Fibroblast of the conjunctiva (primary cell): ENCODE measurements around the gene AFAP1.

Experiments
- DNase-seq: peaks from one replicate; pipeline ENCODE4 v3.0.0-alpha.2; 2010; ENCODE audit warnings: low read depth

AFAP1 gene

DNA sequence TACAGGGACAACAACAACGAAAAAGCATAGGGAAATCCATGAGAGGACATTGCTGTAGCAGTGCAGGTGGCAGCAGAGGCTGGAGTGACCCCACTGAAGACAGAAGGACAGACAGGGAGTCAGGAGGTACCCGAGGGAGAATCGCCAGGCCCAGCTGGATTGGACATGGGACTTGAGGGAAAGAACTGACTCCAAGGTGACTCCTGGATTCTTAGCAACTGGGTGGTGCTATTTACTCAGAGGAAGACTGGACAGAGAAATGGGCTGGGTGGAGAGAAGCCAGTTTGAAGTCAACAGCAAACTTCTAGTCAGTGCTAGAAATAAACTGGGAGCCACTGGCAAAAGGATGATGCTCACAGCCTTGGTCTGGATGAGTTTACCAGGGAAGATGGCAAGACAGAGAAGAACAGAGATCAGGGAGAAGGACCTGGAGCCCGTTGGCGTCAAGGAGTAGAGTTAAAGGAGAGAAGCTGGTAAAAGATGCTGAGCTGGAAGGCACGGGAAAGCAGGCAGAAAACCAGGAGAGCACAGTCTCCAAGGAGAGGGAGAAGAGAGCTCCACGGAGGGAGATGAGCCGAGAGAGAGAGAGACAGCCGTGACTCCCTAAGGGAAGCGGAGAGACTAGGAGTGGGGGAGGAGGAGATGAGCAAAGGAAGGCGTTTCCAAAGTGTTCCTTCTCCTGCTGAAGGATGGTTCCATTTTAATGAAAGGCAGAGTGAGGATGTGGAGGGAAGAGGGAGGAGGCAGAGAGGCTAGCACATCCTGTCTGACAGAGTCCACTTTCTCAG lies 119.4 kb downstream of the AFAP1 start:
- DNase-seq, result no peak

GRCh38 chr4:7819446-7819845 lies 120.2 kb downstream of the AFAP1 start:
- no peak for DNase-seq

DNA sequence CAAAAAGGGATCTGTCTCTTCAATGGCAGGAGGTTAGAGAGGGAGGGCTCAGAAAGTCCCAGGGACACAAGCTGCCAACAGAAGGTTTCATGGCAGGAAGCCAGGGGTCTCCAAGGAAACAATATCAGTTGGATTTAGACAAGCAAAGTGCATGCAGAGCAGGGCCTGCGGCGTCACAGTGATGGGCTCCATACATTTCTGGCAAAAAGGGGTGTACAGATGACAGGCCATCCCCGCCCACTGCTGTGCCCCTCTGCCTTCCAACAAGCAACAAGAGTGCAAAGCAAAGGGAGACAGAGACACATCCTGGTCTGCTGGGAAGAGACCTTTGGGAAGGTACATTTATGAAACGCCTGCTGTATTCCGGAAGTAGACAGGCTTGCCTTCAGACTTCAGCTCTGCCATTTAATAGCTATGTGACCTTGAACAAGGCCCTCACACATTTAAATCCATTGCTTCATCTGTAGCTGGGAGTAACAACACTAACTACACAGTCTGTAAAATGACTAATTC lies 121.2 kb downstream of the AFAP1 start:
- no peak for DNase-seq

- DNase-seq, result no peak
Measured at GRCh38 chr4:7817877-7818398, 121.7 kb downstream of the AFAP1 start.

GRCh38 chr4:7816771-7817170 lies 122.9 kb downstream of the AFAP1 start:
- DNase-seq, result no peak

DNA sequence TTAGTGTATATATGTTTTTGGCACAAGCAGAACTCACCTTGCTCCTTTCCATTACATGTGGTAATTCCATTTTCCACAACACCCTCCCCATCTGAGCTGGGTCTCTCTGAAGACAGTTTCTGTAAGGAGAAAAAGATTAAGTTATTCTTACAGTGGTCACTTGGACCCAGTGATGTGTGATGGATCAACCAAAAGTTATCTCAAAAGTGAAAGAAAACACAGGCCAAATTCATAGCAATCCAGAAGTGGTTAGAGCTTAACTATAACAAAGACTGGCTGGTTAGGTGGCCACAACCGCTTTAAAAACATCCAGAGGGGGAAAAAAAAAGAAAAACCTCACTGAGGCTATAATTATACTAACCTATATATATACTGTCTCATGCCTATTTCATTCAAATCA lies 123.7 kb downstream of the AFAP1 start:
- no peak for DNase-seq

DNA sequence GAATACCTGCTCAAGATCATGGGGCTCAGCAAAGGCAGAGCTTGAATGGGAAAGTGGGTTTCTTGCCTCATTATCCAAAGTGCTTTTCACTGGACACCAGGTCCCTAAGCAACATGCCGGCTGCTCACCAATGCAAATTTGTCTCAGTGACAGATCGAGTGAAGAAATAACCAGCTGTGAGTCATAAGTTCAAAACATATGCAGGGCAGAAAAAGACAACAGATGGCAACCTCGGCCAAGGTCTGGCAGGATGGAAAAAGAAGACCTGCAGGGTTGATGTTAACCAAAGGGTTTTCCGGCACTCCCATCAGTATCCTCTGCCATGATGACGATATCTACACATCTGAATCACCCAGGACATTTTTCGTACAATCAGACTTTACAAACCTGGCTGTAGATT lies 124.1 kb downstream of the AFAP1 start:
- DNase-seq, result peak; percentile 60

DNA sequence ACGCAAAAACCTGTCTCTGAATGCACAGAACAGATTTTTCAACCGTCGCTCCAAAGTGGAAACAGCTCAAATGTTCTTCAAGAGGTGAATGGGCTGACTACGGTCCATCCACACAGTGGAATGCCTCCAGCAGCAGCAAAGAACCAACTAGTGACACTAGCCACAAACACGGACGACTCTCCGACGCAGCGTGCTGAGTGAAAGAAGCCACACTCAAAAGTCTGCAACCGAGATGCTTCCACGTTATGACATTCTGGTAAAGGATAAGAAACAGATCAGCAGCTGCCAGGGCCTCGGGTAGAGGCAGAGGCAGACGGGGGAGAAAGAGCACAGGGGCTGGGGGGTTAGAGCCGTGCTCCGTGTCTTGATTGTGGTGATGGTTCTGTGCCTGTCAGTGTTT lies 125.2 kb downstream of the AFAP1 start:
- no peak for DNase-seq

DNA sequence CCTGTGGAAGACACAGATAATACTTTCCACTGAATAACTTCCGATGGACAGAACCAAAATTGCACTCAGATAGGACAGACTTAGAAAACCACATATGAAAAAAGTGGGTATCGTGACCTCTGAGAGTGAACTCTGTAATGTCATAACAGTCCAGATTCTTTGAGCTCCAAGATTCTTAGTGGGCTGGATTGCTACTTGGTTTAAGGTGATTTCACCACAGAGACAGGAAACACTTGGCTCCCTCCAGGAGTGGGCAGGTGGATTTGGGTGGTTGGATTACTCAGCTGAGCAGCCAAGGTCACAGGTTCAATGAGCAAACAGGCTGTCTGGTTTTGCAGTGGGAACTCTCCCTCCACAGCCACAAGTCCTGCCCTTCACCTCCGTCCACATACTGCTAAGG lies 126.0 kb downstream of the AFAP1 start:
- no peak for DNase-seq

GRCh38 chr4:7812921-7813320 lies 126.7 kb downstream of the AFAP1 start:
- no peak for DNase-seq

DNA sequence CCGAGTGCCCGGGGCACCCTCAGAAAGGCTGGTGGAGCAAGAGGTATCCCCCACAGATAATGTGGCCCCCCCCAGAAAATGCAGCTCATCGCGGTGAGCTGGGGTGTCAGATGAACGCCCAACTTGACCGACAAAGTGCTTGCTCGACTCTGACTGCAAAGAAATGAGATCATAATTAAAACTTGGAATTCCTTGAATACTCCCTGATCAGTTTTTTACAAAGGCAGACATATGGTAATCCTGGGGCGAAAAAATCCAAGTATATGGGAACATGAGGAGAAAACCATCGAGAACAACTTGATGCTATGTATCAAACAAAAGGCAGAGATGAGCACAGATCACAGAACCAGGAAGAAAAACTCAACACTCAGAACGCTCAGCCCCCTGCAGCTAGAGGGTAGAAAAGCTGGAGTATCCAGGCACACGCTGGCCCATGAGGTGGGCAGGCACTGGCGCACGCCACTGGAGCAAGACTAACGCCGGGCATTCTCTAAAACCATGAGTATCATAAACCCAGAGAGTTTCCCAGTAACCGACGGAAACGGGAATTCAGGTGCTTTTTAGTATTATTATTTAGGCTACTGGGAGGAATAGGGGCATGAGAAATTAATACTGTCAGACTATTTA lies 127.3 kb downstream of the AFAP1 start:
- no peak for DNase-seq

- no peak for DNase-seq
Measured at GRCh38 chr4:7811536-7812191, 128.0 kb downstream of the AFAP1 start.

DNA sequence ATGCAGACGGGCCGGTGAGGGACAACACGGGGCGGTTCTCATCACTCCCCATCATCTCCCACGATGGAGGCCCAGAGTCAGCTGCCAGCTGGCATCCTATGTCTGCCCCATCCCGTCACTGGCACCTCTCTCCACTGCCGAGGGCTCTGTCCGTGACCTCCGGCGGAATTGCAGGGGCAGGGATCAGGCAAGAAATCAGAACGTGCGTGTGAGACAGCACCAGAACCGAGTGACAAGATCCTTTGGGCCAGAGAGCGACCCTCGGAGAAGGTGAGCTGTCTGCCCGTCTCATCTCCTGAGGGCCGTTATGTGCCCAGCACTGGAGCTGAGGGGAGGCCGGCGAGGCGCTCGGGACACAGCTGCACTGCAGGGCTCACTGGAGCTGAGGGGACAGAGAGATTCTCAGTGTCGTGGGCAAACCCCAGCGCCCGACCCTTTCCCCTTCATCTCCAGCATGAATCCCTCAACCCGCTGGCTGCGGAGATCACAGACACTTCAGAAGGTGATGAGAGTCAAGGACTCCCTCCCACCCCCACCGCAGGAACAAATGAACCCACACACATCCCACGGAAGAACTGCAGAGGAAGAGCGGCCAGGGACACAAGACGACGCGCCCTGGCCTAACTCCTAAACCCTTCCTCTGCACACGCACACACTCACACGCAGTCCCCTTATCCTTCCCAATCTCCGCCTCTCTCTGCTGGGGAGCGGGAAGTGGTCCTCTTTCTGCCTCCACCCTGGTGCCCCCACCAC lies 128.7 kb downstream of the AFAP1 start:
- DNase-seq, result no peak

- DNase-seq, result no peak
Measured at GRCh38 chr4:7808752-7809151, 130.9 kb downstream of the AFAP1 start.

DNA sequence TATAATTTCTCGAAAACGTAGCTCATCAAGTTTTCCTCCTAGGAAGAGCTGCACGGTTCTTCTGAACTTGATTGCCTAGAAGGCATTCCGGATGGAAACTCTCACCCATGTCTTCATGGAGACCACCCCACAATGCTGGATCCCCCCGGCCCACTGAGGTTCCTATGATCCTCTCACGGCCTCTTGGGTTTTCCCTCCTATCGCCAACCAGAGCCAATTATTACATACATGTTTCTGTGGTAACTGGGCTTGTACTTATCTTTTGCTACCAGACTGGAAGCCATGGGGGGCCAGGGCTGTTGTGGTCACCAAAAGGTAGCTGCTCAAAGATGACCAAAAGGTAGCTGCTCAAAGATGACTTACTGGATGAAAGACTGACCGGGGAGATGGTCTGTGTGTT lies 131.5 kb downstream of the AFAP1 start:
- no peak for DNase-seq

GRCh38 chr4:7807351-7807921 lies 132.2 kb downstream of the AFAP1 start:
- DNase-seq, result no peak

GRCh38 chr4:7806338-7807090 lies 133.1 kb downstream of the AFAP1 start:
- DNase-seq, result no peak

DNA sequence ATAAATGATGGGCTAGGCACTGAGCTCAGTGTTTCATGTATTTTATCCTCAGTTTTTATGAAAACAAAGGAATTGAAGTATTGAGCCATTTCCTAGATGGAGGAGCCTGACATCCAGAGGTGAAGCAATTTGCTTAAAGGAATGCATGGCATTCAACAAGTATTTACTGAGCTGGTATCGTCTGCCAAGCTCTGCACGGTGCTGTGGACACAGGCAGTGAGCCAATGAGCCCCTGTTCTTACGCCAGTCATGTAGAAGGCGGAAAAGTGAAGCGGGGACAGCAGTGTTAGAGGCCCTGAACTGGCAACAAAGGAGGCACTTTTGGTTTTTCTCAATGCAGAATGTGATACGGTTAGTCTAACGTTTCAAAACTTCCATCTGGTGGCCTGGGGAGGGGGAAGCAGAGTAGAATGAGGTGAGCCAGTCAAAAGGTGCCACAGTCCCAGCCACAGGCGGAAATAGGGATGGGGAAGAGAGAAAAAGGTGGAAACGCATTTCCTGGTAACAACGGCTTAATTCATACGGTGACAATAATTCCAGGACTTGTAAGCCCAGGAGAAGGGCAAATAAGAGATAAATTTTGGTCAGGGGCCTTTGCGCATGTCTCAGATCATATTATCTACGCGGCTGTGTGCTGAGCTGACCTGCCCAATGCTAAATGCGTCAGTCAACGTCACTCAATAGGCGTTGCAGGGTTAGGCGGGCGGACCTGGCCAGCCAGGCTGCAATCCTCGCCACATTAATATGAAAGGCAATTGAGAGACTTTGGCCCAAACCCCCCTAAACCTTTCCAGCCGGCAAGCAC lies 133.9 kb downstream of the AFAP1 start:
- DNase-seq, result peak; percentile 83

- no peak for DNase-seq
Measured at GRCh38 chr4:7804756-7805385, 134.8 kb downstream of the AFAP1 start.
